Brain microvascular endothelial cell (primary cell): Measurements from ENCODE around the gene FRMD3.

Experiments used
- DNase-seq: peaks from one replicate; pipeline ENCODE4 v3.0.0-alpha.2; 2020
- H3K27ac ChIP-seq: fragments of 250-450 bp; sonication (Bioruptor Pico); 2 replicates; pipeline ENCODE4 v1.5.1; 2020; ENCODE audit warnings: mild to moderate bottlenecking, moderate library complexity
- H3K27me3 ChIP-seq: fragments of 250-450 bp; sonication (Bioruptor Pico); replicated peaks from 2 replicates; pipeline ENCODE4 v1.5.1; 2020; ENCODE audit warnings: mild to moderate bottlenecking
- H3K36me3 ChIP-seq: fragments of 250-450 bp; sonication (Bioruptor Pico); replicated peaks from 2 replicates; pipeline ENCODE4 v1.5.1; 2020; ENCODE audit warnings: mild to moderate bottlenecking
- H3K4me3 ChIP-seq: 2 replicates; pipeline ENCODE4 v1.5.1; 2011; ENCODE audit warnings: low read depth, mild to moderate bottlenecking, control low read depth, low read length, moderate library complexity
- CTCF ChIP-seq: IDR thresholded peaks from 2 replicates; pipeline ENCODE4 v1.5.1; 2011; ENCODE audit warnings: low read depth, mild to moderate bottlenecking, moderate library complexity, low read length, control low read depth, inconsistent platforms; ENCODE audit errors: missing control alignments
- in situ Hi-C: cut with HindIII; loops from 2 replicates; pipeline ENCODE4 v1.10.0; 2017; ENCODE audit warnings: low sequenced_read_pairs, low pct_ligation_motif_present

Gene FRMD3

GRCh38 chr9:83330207-83331196 lies 207.7 kb downstream of the FRMD3 start:
- H3K36me3 ChIP-seq, result no peaks in the 10 kb centered on the region
- H3K4me3 ChIP-seq, result no peak overlapping the region
- no peaks in the 10 kb centered on the region for H3K27me3 ChIP-seq
- peak; percentile 39 for TF ChIP-seq CTCF
- DNase-seq, result no peak
- in situ Hi-C loops, result no loop called here
- no peak overlapping the region for H3K27ac ChIP-seq

- H3K27ac ChIP-seq, result no peak overlapping the region
- no peaks in the 10 kb centered on the region for H3K36me3 ChIP-seq
- in situ Hi-C loops, result no loop called here
- DNase-seq, result no peak
- H3K27me3 ChIP-seq, result no peaks in the 10 kb centered on the region
- no peak overlapping the region for H3K4me3 ChIP-seq
- no peak for TF ChIP-seq CTCF
These were observed 210.2 kb downstream of the FRMD3 start for GRCh38 chr9:83327750-83328622.

GRCh38 chr9:83327323-83327722 lies 210.9 kb downstream of the FRMD3 start:
- TF ChIP-seq CTCF, result no peak

GRCh38 chr9:83323148-83323547 lies 215.1 kb downstream of the FRMD3 start:
- TF ChIP-seq CTCF, result no peak
- no peak overlapping the region for H3K27ac ChIP-seq
- no peak for DNase-seq
- no peaks in the 10 kb centered on the region for H3K27me3 ChIP-seq
- in situ Hi-C loops, result no loop called here
- no peak overlapping the region for H3K4me3 ChIP-seq
- H3K36me3 ChIP-seq, result no peaks in the 10 kb centered on the region

More at GRCh38 chr9:83327323-83327722, 210.9 kb downstream of the FRMD3 start:
- Histone ChIP-seq H3K36me3 (no peaks in the 10 kb centered on the region), H3K27ac (no peak overlapping the region), H3K27me3 (no peaks in the 10 kb centered on the region), H3K4me3 (no peak overlapping the region)
- in situ Hi-C loops, result no loop called here
- peak; percentile 23 for DNase-seq

- no peaks in the 10 kb centered on the region for H3K36me3 ChIP-seq
- DNase-seq, result no peak
- H3K4me3 ChIP-seq, result no peak overlapping the region
- no peak overlapping the region for H3K27ac ChIP-seq
- H3K27me3 ChIP-seq, result no peaks in the 10 kb centered on the region
- in situ Hi-C loops, result no loop called here
- peak; percentile 9 for TF ChIP-seq CTCF
These were observed 215.8 kb downstream of the FRMD3 start for GRCh38 chr9:83322438-83322837.
